GM18526 (cell line): ENCODE data around the gene TRERF1.

ENCODE experiments used
- POLR2A ChIP-seq: IDR thresholded peaks from 3 replicates; pipeline ENCODE4 v1.6.1; 2011; ENCODE audit not compliant: insufficient read length; ENCODE audit errors: extremely low read depth

Gene TRERF1

DNA sequence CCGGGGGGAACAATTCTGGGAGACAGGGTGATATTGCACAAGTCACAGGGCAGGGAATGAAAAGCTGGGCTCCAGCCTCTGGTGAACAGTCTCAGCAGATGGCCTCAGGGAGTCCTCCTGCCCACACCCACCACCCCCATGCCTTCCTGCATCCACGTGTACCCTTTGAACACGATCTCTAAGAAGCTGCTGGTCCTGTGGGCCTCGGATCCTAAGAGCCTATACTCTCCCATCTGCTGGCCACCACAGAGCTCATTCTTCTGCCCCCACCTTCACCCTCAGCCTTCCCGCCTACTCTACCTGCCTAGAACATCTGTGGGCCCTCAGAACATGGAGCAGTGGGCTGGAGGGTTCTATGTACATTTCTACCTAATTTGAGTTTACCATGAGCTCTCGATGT is 60.3 kb downstream of the TRERF1 start:
- TF ChIP-seq POLR2A = no peak

DNA sequence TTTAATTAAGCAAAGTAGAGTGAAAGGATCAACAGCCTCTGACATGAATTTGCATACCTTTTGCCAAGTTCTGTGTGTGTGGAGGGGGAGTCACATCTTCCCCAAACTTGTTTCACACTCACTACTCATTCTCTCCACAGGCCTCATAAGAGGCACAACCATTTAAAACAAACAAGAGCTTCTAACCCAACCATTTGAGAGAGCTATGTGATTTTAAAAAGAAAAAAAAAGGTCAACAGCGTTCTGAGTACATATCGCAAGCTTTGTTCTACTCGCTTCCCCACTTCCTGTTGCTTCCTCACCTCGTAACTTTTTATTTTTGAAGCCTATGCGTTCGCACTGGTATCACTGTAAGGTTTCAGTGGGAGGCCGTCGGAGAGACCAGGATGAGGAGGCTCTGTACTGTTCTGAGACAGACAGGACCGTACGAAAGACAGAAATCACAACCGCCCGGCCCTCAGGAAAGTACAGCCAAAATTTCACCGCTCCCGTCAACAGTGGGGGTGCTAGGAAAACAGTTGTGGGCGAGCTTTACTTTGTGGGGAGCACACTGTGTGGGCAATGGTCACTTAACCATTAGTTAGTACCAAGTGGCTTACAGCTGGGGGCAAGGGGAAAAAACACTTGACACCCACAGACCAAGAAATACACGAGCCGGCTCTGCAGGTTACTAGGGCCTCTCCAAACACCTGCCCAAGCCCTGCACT is 61.3 kb downstream of the TRERF1 start:
- TF ChIP-seq POLR2A = no peak

DNA sequence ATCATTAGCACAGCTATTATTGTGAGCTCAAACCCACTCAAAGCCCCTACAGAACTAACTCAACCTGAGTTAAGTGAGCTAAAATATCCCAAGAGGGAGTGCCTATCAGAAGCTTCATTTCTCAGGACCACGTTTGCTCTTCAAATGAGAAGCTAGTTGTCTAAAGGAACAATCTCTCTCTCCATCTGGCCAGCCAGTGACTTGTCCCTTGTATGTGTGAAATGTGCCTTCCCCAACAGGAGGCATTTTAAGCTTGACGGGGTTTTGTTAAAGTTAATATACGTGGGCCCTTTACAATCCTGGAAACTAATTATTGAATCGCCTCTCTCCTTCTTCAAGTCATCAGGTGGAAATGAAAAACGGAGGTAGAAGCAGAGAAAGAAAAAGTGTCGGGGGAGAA is 62.0 kb downstream of the TRERF1 start:
- TF ChIP-seq POLR2A = no peak

DNA sequence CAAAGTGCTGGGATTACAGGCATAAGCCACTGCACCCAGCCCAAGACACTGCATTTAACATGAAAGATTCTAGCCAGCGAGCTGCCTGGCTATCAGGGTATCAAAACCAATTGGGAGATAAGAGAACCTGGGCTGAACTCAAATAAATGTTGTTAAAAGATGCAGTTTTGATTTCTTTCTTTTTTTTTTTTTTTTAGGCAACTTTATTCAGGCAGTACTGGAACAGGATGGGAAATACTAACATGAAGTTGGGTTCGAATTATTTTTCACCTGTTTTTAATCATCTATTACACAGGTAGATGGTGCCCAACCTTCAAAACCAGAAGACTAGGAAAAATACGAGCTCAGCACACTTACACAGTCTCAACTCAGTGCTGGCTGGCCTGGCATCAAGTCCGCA is 63.7 kb downstream of the TRERF1 start:
- TF ChIP-seq POLR2A = no peak

DNA sequence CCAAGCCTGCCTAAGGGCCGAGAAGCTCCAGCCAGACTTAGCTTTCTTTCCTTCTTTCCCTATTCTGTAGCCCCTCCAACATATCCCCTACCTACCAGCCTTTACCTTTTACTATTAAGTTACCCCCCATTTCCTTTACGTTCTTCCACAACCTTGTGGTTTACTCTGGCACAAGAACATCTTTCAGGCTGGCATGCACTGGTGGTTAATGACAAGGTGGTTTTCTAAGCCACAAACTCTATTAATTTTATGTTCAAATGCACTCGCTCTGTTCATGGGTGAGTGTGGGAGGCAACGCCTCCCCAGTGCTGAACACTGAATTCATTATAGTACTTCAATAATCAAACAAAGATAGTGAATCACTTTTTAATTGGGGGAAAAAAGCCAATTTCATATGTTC is 64.4 kb downstream of the TRERF1 start:
- TF ChIP-seq POLR2A = no peak

DNA sequence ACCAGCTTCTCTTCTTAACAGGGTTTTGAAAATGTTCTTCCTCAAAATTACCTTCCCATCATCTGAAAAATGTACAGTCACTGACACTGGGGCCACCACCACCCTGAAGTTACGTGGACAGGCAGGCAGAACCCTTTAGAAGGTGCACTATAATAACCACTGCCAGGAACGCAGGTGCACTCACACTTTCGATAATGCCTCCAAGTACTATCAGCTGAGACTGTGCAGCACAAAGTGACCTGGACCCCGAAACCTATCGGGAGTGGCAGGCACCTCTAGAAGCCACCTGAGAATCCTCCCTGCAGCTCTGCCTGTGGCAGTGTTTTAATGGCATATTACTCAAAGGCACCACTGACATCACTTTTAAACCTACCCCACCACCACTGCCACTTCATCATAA is 66.4 kb downstream of the TRERF1 start:
- no peak for TF ChIP-seq POLR2A

DNA sequence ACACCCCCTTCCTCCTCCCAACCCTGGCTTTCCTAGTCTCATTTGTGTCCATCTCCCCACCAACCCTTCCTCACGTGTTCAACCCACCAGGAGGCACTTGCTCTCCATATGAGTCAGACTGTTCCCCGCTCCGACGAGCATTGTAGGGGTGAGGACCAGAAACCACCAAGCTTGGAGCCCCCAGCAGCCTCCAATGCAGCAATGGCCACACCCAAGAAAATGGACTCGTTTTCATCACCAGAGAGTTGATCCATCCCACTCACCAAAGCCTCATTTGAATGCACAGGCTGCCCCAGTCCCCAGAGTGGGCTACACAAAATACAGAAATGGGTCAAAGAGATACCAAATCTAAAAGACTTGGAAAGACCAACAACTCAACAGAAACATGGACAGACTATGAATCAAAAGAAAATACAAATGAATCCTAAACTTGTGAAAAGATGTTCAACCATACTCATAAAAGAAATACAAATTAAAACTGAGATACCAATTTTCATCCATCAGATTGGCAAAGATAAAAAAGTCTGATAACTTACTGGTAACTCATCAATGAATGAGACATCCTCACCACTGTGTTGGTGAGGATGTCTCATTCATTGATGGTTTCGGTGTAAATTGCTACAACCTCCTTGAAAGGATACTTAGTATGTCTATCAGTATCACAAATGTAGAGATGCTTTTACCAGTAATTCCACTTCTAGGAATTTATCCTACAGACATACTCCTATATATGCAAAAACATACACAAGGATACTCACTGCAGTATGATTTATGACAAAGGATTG is 68.1 kb downstream of the TRERF1 start:
- no peak for TF ChIP-seq POLR2A

DNA sequence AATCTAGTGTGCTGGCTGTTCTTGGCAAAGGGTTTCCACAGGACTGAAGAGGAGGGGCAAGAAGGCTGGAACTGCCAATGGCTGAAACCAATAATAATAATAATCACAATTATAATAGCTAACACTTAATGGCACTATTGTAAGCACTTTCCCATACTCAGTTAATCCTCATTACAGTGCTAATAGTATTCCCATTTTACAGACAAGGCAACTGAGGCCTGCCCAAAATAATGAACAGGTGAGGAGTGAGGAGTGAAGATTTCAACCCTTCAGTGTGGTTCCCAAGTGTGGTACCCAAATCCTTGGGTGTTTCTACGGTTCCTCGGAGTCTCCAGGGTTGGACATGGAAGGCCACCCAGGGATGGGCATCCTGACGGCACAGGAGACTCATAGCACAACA is 69.9 kb downstream of the TRERF1 start:
- no peak for TF ChIP-seq POLR2A

DNA sequence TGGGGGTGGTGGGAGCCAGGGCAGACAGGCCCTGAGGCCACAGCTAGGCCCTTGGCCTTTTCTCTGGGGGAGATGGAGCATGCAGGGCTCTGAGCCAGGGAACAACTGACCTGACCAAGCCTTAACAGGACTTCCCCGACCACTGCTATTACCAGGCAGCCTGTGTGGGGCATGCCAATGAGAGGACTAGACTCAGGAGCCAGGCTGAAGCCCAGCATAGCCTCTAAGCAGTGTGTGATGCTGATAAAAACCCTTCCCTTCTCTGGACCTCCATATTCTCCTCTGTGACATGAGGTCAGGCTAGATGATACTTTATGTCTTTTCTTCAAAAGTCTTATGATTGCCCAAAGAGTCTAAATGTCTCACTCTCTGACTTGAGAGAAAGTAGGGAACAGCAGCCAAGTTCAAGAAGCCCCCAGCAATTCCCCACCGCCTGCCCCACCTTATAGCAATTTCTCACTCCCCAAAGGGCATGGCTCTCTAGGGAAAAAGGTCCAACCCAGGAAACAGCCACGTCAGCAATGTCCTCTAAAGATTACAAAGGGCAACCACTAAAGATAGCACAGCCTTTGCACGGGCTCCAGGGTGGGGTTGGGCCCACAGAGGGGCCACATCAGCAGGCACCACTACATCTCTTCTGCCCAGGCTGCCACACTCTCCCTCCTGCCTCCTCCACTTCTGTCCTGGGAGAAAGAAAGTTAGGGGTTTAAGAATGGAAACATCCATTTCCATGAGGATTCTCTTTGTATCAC is 71.3 kb downstream of the TRERF1 start:
- TF ChIP-seq POLR2A = no peak

DNA sequence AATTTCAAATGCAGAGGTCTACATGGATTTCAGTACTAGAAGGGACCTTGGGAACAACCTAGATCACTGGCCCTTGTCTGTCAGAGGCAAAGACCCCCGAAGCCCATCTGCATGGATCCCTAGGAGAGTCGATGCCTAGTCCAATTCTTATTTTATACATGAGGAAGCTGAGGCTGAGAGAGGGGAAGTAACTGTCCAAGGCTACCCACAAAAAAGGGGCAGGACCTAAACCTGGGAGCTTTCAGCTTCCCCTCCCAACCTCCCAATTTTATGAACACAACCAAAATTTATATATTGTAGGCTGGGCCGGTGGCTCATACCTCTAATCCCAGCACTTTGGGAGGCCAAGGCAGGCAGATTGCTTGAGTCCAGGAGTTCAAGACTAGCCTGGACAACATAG is 73.2 kb downstream of the TRERF1 start:
- TF ChIP-seq POLR2A = no peak

DNA sequence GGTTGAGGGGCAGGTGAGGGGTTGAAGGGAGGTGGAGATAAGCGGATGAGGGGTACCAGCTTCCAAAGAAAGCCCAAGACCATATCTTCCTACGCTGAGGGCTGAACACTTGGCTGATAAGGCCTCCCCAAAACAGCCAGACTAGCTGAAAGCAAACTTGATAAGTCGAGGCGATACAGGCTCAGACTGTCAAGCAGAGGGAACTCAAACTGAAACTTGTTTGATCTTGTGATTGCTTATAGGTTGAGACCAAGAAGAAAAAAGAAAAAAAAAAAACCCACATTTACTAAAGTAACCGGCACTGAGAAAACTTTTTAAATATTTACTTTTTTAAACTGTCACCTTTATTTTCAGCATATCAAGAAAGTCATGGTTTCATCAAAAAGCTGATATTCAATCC is 73.6 kb downstream of the TRERF1 start:
- TF ChIP-seq POLR2A = no peak

DNA sequence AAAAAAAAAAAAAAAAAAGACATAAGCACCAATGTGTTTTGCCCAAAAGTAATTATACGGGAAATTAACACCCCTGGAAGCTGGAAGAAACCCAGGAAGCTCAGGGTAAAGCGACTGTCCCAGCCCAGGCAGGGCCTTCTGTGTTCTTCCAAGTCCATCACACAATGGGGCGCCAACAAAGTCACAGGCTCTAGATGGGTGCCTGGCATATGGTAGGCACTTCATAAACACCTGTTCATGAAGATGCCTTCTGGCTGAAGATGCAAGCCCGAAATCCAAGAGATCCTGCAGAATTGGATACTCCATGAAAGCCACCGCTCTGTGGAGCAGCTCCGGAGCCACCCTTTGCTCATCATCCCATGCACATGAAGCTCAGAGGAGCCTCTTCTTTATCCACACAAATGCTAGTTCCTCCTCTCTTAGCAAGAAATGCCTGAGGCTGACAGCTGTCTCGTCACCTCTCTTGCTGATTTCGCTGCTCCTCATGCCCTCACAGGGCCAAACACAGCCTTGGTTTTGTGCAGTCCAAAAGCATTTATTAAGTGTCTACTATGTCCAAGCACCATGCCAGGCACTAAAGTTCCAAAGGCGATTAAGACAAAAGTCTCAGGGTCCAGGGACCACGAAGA is 76.6 kb downstream of the TRERF1 start:
- no peak for TF ChIP-seq POLR2A

DNA sequence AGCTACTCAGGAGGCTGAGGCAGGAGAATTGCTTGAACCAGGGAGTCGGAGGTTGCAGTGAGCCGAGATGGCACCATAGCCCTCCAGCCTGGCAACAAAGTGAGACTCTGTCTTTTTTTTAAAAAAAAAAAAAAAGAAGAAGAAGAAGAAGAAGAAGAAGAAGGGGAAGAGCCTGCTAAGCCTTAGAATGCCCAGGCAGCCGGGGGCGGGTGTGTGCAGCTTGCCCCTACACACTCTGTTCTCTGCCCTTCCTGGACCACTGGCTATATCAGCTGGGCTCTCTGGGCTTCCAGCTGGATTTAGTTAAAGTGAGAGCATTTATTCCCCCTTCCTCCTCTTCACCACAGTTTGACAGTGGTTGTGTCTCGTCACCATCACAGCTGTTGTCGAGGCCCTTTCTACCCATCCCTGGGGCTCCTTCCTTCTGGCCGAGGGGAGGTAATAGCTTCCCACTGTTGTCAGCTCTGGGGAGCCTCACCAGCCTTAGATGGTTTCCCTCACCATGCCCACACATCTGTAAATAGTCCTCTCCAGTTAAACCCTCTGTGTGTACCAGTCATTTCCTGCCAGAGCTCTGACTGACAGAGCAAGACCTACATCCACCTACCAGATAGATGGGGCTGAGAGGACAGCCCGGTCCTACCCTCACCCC is 77.6 kb downstream of the TRERF1 start:
- TF ChIP-seq POLR2A = no peak

DNA sequence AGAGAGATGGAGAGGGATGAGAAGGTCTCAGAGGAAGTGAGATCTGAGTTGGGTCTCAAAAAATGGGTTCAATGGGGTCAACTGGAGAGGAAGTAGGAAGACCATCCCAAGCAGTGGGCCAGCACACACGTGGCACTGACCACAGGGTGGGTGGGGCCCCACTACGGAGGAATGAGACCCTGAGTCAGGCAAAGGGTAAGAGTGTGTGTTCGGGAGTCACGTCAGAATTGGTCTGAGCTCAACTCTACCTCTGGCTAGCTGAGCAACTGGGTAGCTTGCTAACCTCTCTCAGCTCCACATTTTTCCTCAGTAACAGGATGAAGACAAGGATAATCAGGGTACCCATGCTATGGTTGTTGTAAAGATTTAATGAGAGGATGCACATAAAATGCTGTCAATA is 79.0 kb downstream of the TRERF1 start:
- no peak for TF ChIP-seq POLR2A
